ENCODE results near the gene POU2F3. TPM values are rescaled to one million over a fixed set of nuclear protein-coding genes. Genes with fewer than 3 reads are reported as not detected.
"Not testable (repeated sequence)": the region's sequence is repeated elsewhere in the genome, so short reads cannot be mapped to it uniquely, and the experiment has no call there.

Gene POU2F3
- total RNA-seq, 1 experiment from 2014 or later = not detected

DNA sequence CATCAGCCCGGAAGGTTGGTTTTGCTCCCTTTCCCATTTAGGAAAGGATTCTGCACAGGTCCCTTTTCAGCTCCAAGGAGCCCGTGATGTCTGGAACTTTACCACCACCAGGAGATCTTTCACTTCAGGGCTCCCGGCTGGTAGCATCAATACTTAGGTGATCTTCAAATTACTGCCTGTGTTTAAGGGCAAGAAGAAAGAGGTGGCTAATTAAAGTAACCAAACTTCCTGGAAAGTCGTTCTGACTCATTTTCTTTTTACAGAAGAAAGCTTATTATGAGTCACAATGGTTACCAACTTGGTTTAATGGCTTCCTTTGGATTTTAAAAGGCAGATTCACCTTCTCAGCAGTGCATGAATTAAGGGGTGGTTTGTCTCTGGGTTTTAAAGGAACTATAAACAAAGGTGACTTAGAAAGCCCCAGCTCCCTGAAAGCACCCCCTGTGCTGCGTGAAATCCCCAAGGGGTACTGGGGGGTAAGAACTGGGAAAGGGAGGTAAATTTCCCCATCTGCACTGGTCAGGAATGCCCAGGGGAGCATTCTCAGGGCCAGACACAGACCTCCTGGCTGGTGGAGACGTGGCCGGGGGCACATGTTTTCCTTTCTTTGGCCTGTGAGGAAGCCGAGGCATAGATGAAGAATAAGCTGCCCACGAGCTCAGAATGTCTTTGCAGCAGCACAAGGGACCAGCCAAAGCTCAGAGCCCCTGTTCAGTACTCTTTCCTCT is 8.8 kb downstream of the POU2F3 start:
- BruUV-seq (replicated peaks) = no TSS peak
- ATAC-seq (no peak), DNase-seq (ENCODE audit: low read depth, low spot score) (no peak)
- Histone ChIP-seq H3K36me3 (ENCODE audit: control insufficient read depth, insufficient read depth, low read length) (no peaks in the 10 kb centered on the region), H3K9me3 (ENCODE audit: control insufficient read depth, insufficient read depth, low read depth, low read length) (no peaks in the 10 kb centered on the region), H3K4me1 (ENCODE audit: control insufficient read depth, insufficient read depth, low read length) (no peaks in the 10 kb centered on the region), H3K27me3 (ENCODE audit: control insufficient read depth, insufficient read depth, low read length) (peaks cover 48% of the 10 kb centered on the region), H3K27ac (ENCODE audit: low read length) (no peak overlapping the region), H3K4me3 (ENCODE audit: low read depth in 2 of 2, low read length in 2 of 2) (no peak overlapping the region)
- intact Hi-C loops (cut with micrococcal nuclease; ENCODE audit: unreplicated experiment) = no loop called here
- TF ChIP-seq SIN3A (IDR thresholded peaks at IDR 0.05; ENCODE audit: borderline replicate concordance, insufficient read depth, low read depth, low read length) = no peak
- TF ChIP-seq, protein P1, sequence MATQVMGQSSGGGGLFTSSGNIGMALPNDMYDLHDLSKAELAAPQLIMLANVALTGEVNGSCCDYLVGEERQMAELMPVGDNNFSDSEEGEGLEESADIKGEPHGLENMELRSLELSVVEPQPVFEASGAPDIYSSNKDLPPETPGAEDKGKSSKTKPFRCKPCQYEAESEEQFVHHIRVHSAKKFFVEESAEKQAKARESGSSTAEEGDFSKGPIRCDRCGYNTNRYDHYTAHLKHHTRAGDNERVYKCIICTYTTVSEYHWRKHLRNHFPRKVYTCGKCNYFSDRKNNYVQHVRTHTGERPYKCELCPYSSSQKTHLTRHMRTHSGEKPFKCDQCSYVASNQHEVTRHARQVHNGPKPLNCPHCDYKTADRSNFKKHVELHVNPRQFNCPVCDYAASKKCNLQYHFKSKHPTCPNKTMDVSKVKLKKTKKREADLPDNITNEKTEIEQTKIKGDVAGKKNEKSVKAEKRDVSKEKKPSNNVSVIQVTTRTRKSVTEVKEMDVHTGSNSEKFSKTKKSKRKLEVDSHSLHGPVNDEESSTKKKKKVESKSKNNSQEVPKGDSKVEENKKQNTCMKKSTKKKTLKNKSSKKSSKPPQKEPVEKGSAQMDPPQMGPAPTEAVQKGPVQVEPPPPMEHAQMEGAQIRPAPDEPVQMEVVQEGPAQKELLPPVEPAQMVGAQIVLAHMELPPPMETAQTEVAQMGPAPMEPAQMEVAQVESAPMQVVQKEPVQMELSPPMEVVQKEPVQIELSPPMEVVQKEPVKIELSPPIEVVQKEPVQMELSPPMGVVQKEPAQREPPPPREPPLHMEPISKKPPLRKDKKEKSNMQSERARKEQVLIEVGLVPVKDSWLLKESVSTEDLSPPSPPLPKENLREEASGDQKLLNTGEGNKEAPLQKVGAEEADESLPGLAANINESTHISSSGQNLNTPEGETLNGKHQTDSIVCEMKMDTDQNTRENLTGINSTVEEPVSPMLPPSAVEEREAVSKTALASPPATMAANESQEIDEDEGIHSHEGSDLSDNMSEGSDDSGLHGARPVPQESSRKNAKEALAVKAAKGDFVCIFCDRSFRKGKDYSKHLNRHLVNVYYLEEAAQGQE (IDR thresholded peaks at IDR 0.05; ENCODE audit: insufficient read depth in 1 of 2, low read depth in 2 of 2, low read length in 1 of 2) = no peak
- ChIA-PET CTCF (interaction anchor here (0.8 to 1.4 kb wide), 2 partner anchors 51 to 54 kb away, joined by 3 read pairs; no protein-coding TSS in a partner anchor), POLR2A (no interaction called here)
- in situ Hi-C loops (cut with HindIII; ENCODE audit: low pct_unique_long_range_greater_than_20kb, low sequenced_read_pairs) = no loop called here

DNA sequence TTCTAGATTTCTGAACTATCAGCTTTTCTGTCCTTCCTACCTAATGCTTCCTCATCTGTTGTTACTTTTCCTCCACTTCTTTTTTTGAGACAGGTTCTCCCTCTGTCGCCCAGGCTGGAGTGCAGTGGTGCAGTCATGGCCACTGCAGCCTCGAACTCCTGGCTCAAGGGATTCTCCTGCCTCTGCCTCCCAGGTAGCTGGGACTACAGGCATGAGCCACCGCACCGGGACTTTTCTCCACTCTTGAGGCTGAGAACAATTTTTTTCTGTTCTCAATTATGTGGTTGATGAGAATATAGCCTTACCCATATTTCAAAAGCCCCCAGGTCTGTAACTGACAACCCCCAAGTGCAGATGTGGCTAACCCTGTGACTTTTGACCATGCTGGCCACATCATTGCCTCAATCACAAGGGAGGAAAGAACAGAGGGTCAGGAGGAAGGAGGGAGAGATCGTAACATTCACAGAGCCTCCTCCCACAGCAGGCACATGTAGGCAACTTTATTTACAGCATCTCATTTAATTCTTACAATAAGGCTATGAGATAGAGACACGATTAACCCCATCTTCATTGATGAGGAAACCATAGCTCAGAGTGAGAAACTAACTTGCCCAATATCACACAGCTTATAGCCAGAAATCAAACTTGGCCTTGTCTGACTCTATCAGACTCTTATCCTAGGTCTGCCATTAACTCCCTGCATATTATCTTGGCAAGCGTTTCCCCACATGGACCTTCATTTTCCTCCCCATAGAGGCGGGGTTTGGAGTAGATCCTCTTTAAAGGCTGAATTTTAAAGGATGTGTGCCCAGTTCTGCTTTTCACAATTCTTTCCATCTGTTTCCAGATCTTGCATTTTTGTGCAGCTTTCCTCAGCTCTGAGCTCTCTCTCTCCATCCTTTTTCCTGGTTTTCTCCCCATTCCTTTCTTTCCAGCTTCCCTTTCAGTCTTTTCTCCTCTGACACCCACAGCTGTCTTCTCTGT is 9.6 kb downstream of the POU2F3 start:
- intact Hi-C loops (cut with micrococcal nuclease; ENCODE audit: unreplicated experiment) = no loop called here
- no peaks in the 10 kb centered on the region for H3K4me1 ChIP-seq (ENCODE audit: control insufficient read depth, insufficient read depth, low read length)

DNA sequence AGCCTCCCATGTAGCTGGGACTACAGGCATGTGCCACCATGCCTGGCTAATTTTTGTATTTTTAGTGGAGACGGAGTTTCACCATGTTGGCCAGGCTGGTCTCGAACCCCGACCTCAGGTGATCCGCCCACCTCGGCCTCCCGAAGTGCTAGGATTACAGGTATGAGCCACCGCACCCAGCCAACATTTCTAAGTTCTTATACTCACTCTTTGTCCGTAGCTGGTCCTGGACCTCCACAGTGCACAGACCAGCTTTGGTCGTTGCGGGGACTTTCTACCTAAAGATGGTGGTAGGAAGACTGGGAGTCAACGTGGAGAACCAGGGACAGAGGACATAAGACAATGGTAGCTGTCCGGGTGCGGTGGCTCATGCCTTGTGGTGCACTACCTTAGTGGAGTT is 13.4 kb downstream of the POU2F3 start:
- POLR2A ChIA-PET; intact Hi-C loops (cut with micrococcal nuclease; ENCODE audit: unreplicated experiment); in situ Hi-C loops (cut with HindIII; ENCODE audit: low pct_unique_long_range_greater_than_20kb, low sequenced_read_pairs); DNase-seq (ENCODE audit: low read depth, low spot score); H3K36me3 ChIP-seq (ENCODE audit: control insufficient read depth, insufficient read depth, low read length); H3K27ac ChIP-seq (ENCODE audit: low read length); H3K4me1 ChIP-seq (ENCODE audit: control insufficient read depth, insufficient read depth, low read length); BruUV-seq (replicated peaks); H3K4me3 ChIP-seq (ENCODE audit: low read depth in 2 of 2, low read length in 2 of 2); H3K9me3 ChIP-seq (ENCODE audit: control insufficient read depth, insufficient read depth, low read depth, low read length); ATAC-seq; CTCF ChIA-PET: not testable (repeated sequence)
- peaks cover 64% of the 10 kb centered on the region for H3K27me3 ChIP-seq (ENCODE audit: control insufficient read depth, insufficient read depth, low read length)

More for the DNA sequence above, 9.6 kb downstream of the POU2F3 start:
- H3K27ac ChIP-seq (ENCODE audit: low read length) = no peak overlapping the region
- BruUV-seq (replicated peaks) = no TSS peak
- ChIA-PET POLR2A (no interaction called here), CTCF (interaction anchor here (0.8 to 1.4 kb wide), 2 partner anchors 51 to 53 kb away, joined by 3 read pairs; no protein-coding TSS in a partner anchor)
- ATAC-seq (no peak), DNase-seq (ENCODE audit: low read depth, low spot score) (no peak)
- TF ChIP-seq CTCF (IDR thresholded peaks at IDR 0.05) (no peak), TCF7L2 (IDR thresholded peaks at IDR 0.05; ENCODE audit: low read depth, low read length) (no peak), SIN3A (IDR thresholded peaks at IDR 0.05; ENCODE audit: borderline replicate concordance, insufficient read depth, low read depth, low read length) (no peak), POLR2AphosphoS5 (IDR thresholded peaks at IDR 0.05; ENCODE audit: low read depth, low read length) (no peak)
- TF ChIP-seq, protein P1 (IDR thresholded peaks at IDR 0.05; ENCODE audit: insufficient read depth in 1 of 2, low read depth in 2 of 2, low read length in 1 of 2) = no peak
- H3K9me3 ChIP-seq (ENCODE audit: control insufficient read depth, insufficient read depth, low read depth, low read length) = no peaks in the 10 kb centered on the region
- no peaks in the 10 kb centered on the region for H3K36me3 ChIP-seq (ENCODE audit: control insufficient read depth, insufficient read depth, low read length)
- in situ Hi-C loops (cut with HindIII; ENCODE audit: low pct_unique_long_range_greater_than_20kb, low sequenced_read_pairs) = no loop called here
- H3K4me3 ChIP-seq (ENCODE audit: low read depth in 2 of 2, low read length in 2 of 2) = no peak overlapping the region
- H3K27me3 ChIP-seq (ENCODE audit: control insufficient read depth, insufficient read depth, low read length) = peaks cover 50% of the 10 kb centered on the region
